ENCODE measurements around the gene RIC8B.

- no peak for TF ChIP-seq EZH2phosphoT487 (IDR thresholded peaks at IDR 0.05; ENCODE audit: borderline replicate concordance)
- TF ChIP-seq, protein P1, sequence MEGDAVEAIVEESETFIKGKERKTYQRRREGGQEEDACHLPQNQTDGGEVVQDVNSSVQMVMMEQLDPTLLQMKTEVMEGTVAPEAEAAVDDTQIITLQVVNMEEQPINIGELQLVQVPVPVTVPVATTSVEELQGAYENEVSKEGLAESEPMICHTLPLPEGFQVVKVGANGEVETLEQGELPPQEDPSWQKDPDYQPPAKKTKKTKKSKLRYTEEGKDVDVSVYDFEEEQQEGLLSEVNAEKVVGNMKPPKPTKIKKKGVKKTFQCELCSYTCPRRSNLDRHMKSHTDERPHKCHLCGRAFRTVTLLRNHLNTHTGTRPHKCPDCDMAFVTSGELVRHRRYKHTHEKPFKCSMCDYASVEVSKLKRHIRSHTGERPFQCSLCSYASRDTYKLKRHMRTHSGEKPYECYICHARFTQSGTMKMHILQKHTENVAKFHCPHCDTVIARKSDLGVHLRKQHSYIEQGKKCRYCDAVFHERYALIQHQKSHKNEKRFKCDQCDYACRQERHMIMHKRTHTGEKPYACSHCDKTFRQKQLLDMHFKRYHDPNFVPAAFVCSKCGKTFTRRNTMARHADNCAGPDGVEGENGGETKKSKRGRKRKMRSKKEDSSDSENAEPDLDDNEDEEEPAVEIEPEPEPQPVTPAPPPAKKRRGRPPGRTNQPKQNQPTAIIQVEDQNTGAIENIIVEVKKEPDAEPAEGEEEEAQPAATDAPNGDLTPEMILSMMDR (conservative IDR thresholded peaks at IDR 0.05; ENCODE audit: low read length), result no peak
Observed at GRCh38 chr12:106894774-106895173, 120.3 kb downstream of the RIC8B start.
